Osteoblast (primary cell): Measurements from ENCODE around the gene KRTAP10-1. TPM values are rescaled to one million over a fixed set of nuclear protein-coding genes. Genes with fewer than 3 reads are reported as not detected.
A peak's percentile ranks its signal among the peaks of the same experiment; 100 is the strongest.
"Not testable (repeated sequence)": the region's sequence is repeated elsewhere in the genome, so short reads cannot be mapped to it uniquely, and the experiment has no call there.

ENCODE experiments used
- DNase-seq: peaks from one replicate; pipeline ENCODE4 v3.0.0; 2011; ENCODE audit warnings: low spot score, mixed read lengths; ENCODE audit not compliant: insufficient read length; ENCODE audit errors: missing footprints
- H2AFZ ChIP-seq: 2 replicates; pipeline ENCODE4 v1.6.0; 2011; ENCODE audit warnings: mild to moderate bottlenecking, low read length
- H3K27ac ChIP-seq: 2 replicates; pipeline ENCODE4 v1.5.1; 2011; ENCODE audit warnings: mild to moderate bottlenecking, low read depth, low read length, moderate library complexity
- H3K27me3 ChIP-seq: 2 replicates; pipeline ENCODE4 v1.6.0; 2012; ENCODE audit warnings: mild to moderate bottlenecking, control low read depth, inconsistent platforms, low read length, moderate library complexity; ENCODE audit not compliant: insufficient read depth
- H3K36me3 ChIP-seq: 2 replicates; pipeline ENCODE4 v1.5.1; 2011; ENCODE audit warnings: mild to moderate bottlenecking, low read length, control low read depth, moderate library complexity; ENCODE audit not compliant: insufficient read depth
- H3K4me1 ChIP-seq: 2 replicates; pipeline ENCODE4 v1.5.1; 2011; ENCODE audit warnings: mild to moderate bottlenecking, low read length, control low read depth, moderate library complexity; ENCODE audit not compliant: insufficient read depth
- H3K4me2 ChIP-seq: 2 replicates; pipeline ENCODE4 v1.6.0; 2011; ENCODE audit warnings: mild to moderate bottlenecking, low read length; ENCODE audit not compliant: insufficient read depth
- H3K4me3 ChIP-seq: fragments of 200-600 bp; sonication (generic); 3 replicates; pipeline ENCODE4 v1.5.1; 2012; ENCODE audit warnings: mild to moderate bottlenecking, low read length, inconsistent platforms; ENCODE audit not compliant: insufficient read depth
- H3K79me2 ChIP-seq: 2 replicates; pipeline ENCODE4 v1.6.0; 2012; ENCODE audit warnings: mild to moderate bottlenecking, low read length, control low read depth, inconsistent platforms; ENCODE audit not compliant: insufficient read depth
- H3K9me3 ChIP-seq: 2 replicates; pipeline ENCODE4 v1.5.1; 2011; ENCODE audit warnings: low read depth, low read length, control low read depth
- H4K20me1 ChIP-seq: 2 replicates; pipeline ENCODE4 v1.6.0; 2012; ENCODE audit warnings: mild to moderate bottlenecking, low read length, control low read depth; ENCODE audit not compliant: insufficient read depth
- total RNA-seq: library from RNA; depleted of rRNA; stranded (reverse); fragments of >200 nt; gene quantifications from 2 replicates; pipeline ENCODE4 v1.2.3, GENCODE V29; 2012
- TF ChIP-seq, protein P1 (sequence below): IDR thresholded peaks from 2 replicates; pipeline ENCODE4 v1.5.1; 2011; ENCODE audit warnings: mild to moderate bottlenecking, low read depth, low read length, moderate library complexity; ENCODE audit errors: extremely low read depth

The KRTAP10-1 gene
- total RNA-seq, 1 donor = not detected

DNA sequence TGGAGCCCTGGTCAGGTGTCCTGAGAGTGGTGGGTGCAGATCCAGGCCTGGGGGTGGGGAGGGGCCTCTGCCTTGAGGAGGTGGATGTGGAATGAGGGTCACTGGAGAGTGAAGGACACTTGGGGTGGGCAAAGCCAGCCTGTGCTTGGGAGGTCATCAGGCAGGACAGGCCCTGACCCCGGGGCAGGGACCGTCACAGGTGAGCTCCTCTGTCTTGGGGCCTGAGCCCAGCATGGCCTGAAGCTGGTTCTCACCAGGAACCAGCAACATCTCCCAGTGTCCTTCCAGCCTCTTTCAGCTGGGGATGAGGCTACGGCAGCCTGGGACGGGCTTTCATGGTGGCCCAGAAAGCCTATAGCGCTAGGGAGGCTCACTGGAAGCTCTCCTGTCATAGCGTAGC is 12.1 kb upstream of the KRTAP10-1 start:
- no peaks in the 10 kb centered on the region for H3K79me2 ChIP-seq
- DNase-seq = peak; percentile 34
- H3K4me1 ChIP-seq = no peaks in the 10 kb centered on the region
- H3K9me3 ChIP-seq = no peaks in the 10 kb centered on the region
- TF ChIP-seq, protein P1, sequence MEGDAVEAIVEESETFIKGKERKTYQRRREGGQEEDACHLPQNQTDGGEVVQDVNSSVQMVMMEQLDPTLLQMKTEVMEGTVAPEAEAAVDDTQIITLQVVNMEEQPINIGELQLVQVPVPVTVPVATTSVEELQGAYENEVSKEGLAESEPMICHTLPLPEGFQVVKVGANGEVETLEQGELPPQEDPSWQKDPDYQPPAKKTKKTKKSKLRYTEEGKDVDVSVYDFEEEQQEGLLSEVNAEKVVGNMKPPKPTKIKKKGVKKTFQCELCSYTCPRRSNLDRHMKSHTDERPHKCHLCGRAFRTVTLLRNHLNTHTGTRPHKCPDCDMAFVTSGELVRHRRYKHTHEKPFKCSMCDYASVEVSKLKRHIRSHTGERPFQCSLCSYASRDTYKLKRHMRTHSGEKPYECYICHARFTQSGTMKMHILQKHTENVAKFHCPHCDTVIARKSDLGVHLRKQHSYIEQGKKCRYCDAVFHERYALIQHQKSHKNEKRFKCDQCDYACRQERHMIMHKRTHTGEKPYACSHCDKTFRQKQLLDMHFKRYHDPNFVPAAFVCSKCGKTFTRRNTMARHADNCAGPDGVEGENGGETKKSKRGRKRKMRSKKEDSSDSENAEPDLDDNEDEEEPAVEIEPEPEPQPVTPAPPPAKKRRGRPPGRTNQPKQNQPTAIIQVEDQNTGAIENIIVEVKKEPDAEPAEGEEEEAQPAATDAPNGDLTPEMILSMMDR = no peak
- H4K20me1 ChIP-seq = no peaks in the 10 kb centered on the region
- H3K27ac ChIP-seq = no peak overlapping the region
- no peak overlapping the region for H3K4me2 ChIP-seq
- no peak overlapping the region for H2AFZ ChIP-seq
- H3K27me3 ChIP-seq = peaks cover 5% of the 10 kb centered on the region
- no peaks in the 10 kb centered on the region for H3K36me3 ChIP-seq
- H3K4me3 ChIP-seq = no peak overlapping the region

DNA sequence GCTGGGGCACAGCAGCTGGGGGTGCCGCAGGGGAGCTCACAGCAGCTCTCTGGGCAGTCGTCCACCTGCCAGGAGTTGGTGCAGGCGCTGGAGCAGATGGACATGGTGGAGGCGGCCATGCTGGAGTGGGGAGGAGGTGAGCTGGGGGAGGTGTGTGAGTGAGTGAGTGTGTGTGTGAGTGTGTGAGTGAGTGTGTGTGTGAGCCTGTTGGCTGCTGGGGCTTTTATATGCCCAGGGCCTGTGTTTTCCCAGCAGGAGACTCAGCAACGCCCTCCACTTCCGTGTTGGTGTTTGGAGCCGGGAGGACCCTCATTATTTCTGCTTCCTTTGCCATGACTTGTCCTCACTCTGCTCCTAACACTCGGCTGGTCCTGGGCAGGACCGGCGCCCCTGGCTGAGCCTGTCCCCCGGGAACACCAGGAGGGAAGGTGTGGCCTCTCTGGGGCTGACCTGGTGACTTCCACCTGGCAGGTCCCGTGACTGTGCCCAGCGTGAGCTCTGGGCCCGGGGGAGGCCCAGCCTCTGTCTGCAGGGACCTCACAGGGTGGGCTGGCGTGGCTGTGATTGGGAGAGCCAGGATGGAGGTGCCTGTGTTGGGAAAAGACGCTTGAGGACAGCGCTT is 11.5 kb upstream of the KRTAP10-1 start, which contains the start of gene KRTAP10-2:
Gene KRTAP10-2, minus strand, starts transcription at position 166 of the 622 bp plus-strand sequence. Its CDS starts 47 bp downstream, at position 119.
- Histone ChIP-seq H2AFZ (no peak within 1 kb of the TSS), H4K20me1 (no peaks in the 10 kb centered on the region), H3K27me3 (peaks cover 2% of the 10 kb centered on the region), H3K9me3 (no peaks in the 10 kb centered on the region), H3K36me3 (no peaks in the 10 kb centered on the region), H3K79me2 (no peaks in the 10 kb centered on the region), H3K4me2 (no peak within 1 kb of the TSS), H3K27ac (no peak within 1 kb of the TSS), H3K4me3 (no peak within 1 kb of the TSS), H3K4me1 (no peaks in the 10 kb centered on the region)
- DNase-seq = peak; percentile 17
- TF ChIP-seq, protein P1 = no peak

DNA sequence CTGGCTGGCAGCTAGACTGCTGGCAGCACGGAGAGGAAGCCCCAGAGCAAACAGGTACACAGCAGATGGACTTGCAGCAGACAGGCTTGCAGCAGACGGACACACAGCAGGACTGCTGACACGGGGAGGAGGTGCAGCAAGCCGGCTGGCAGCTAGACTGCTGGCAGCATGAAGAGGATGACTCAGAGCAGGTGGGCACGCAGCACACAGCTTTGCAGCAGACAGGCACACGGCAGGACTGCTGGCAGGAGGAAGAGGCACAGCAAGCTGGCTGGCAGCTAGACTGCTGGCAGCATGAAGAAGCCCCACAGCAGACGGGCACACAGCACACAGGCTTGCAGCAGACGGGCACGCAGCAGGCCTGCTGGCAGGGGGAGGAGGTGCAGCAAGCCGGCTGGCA is 10.8 kb upstream of the KRTAP10-1 start:
- H3K4me2 ChIP-seq = no peak overlapping the region
- no peak overlapping the region for H2AFZ ChIP-seq
- H3K9me3 ChIP-seq = no peaks in the 10 kb centered on the region
- peaks cover 2% of the 10 kb centered on the region for H3K27me3 ChIP-seq
- H3K4me1 ChIP-seq = no peaks in the 10 kb centered on the region
- H4K20me1 ChIP-seq = no peaks in the 10 kb centered on the region
- no peak overlapping the region for H3K4me3 ChIP-seq
- H3K27ac ChIP-seq = no peak overlapping the region
- TF ChIP-seq, protein P1 = no peak
- H3K79me2 ChIP-seq = no peaks in the 10 kb centered on the region
- no peaks in the 10 kb centered on the region for H3K36me3 ChIP-seq
- peak; percentile 10 for DNase-seq

DNA sequence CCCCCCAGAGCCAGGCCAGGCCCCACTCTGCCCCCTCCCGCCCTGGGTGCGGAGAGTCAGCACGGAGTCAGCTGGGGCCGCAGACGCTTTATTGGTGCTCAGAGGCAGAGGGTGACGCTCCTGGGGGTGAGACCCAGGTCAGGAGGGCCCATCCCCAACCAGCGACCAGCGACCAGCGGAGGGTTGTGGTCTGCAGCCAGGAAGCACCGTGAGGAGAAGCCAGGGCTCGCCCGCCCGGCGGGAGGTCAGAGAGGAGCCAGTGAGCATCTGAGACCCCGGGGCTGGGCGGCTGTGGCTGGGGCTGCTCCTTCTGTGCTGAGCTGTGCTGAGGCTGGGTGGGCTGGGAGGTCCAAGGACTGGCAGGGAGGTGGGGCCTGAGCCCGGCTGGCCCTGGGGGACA is 10.3 kb upstream of the KRTAP10-1 start:
- H3K9me3 ChIP-seq, H3K4me2 ChIP-seq, H3K4me1 ChIP-seq, H4K20me1 ChIP-seq, H3K27ac ChIP-seq, H2AFZ ChIP-seq, H3K4me3 ChIP-seq, H3K36me3 ChIP-seq, H3K79me2 ChIP-seq, H3K27me3 ChIP-seq: not testable (repeated sequence)
- peak; percentile 44 for DNase-seq
